Embryonic facial prominence (tissue), 1 donor: ENCODE results near the gene CD38.

Source experiments
- DNase-seq: peaks from one replicate; pipeline ENCODE4 v3.0.0-alpha.2; 2016; ENCODE audit errors: extremely low spot score

The CD38 gene

GRCh38 chr4:15897577-15897976 is 119.4 kb downstream of the CD38 start:
- DNase-seq = no peak

- DNase-seq = no peak
Measured at GRCh38 chr4:15898902-15899301, 120.8 kb downstream of the CD38 start.

- DNase-seq = no peak
Measured at GRCh38 chr4:15899511-15899910, 121.4 kb downstream of the CD38 start.

GRCh38 chr4:15901007-15901406 is 122.9 kb downstream of the CD38 start:
- DNase-seq = no peak

- no peak for DNase-seq
Measured at GRCh38 chr4:15901998-15902397, 123.9 kb downstream of the CD38 start.

- no peak for DNase-seq
Measured at GRCh38 chr4:15902746-15903145, 124.6 kb downstream of the CD38 start.
